Muscle layer of duodenum (tissue), 2 donors: ENCODE measurements around the gene GRID2.
"Not testable (repeated sequence)": the region's sequence is repeated elsewhere in the genome, so short reads cannot be mapped to it uniquely, and the experiment has no call there.

ENCODE experiments used
- H3K27ac ChIP-seq: one replicate; pipeline ENCODE4 v1.7.0; 2013; ENCODE audit warnings: mild to moderate bottlenecking, low read length
- H3K27me3 ChIP-seq: one replicate; pipeline ENCODE4 v1.7.0; 2013; ENCODE audit warnings: low read depth, mild to moderate bottlenecking, control low read depth, low read length
- H3K36me3 ChIP-seq, 2 donors: one replicate each; pipeline ENCODE4 v1.7.0; 2013; ENCODE audit warnings: low read length in 2 of 2, control low read depth in 1 of 2, mild to moderate bottlenecking in 1 of 2; ENCODE audit not compliant: insufficient read depth in 2 of 2, control insufficient read depth in 1 of 2
- H3K4me1 ChIP-seq, 2 donors: one replicate each; pipeline ENCODE4 v1.7.0; 2013; ENCODE audit warnings: low read length in 2 of 2, mild to moderate bottlenecking in 2 of 2, control low read depth in 1 of 2, moderate library complexity in 1 of 2; ENCODE audit not compliant: insufficient read depth in 2 of 2, control insufficient read depth in 1 of 2
- H3K4me3 ChIP-seq, 2 donors: one replicate each; pipeline ENCODE4 v1.7.0; 2013; ENCODE audit warnings: low read length in 2 of 2, low read depth in 1 of 2, mild to moderate bottlenecking in 1 of 2
- H3K9me3 ChIP-seq, 2 donors: one replicate each; pipeline ENCODE4 v1.7.0; 2013; ENCODE audit warnings: low read length in 2 of 2, control low read depth in 1 of 2, mild to moderate bottlenecking in 1 of 2; ENCODE audit not compliant: control insufficient read depth in 1 of 2
- donor health status: healthy.

GRID2 gene

GRCh38 chr4:93319041-93319440, 1015.3 kb downstream of the GRID2 start:
- no peak overlapping the region for H3K27ac ChIP-seq
- no peaks in the 10 kb centered on the region for H3K9me3 ChIP-seq
- no peaks in the 10 kb centered on the region for H3K36me3 ChIP-seq
- no peak overlapping the region for H3K4me3 ChIP-seq
- H3K4me1 ChIP-seq, result no peaks in the 10 kb centered on the region
- no peaks in the 10 kb centered on the region for H3K27me3 ChIP-seq

GRCh38 chr4:93320356-93320755, 1016.6 kb downstream of the GRID2 start:
- no peak overlapping the region for H3K27ac ChIP-seq
- H3K36me3 ChIP-seq, result no peaks in the 10 kb centered on the region
- no peaks in the 10 kb centered on the region for H3K4me1 ChIP-seq
- H3K27me3 ChIP-seq, result no peaks in the 10 kb centered on the region
- H3K4me3 ChIP-seq, result no peak overlapping the region
- no peaks in the 10 kb centered on the region for H3K9me3 ChIP-seq

GRCh38 chr4:93327346-93327745, 1023.6 kb downstream of the GRID2 start:
- H3K27me3 ChIP-seq, result no peaks in the 10 kb centered on the region
- no peaks in the 10 kb centered on the region for H3K9me3 ChIP-seq

GRCh38 chr4:93334003-93334402, 1030.2 kb downstream of the GRID2 start:
- Histone ChIP-seq H3K27ac (no peak overlapping the region), H3K9me3 (no peaks in the 10 kb centered on the region), H3K36me3 (no peaks in the 10 kb centered on the region), H3K4me1 (no peaks in the 10 kb centered on the region), H3K4me3 (no peak overlapping the region), H3K27me3 (no peaks in the 10 kb centered on the region)

More at GRCh38 chr4:93327346-93327745, 1023.6 kb downstream of the GRID2 start:
- H3K4me1 ChIP-seq, result no peaks in the 10 kb centered on the region
- H3K27ac ChIP-seq, result no peak overlapping the region
- no peak overlapping the region for H3K4me3 ChIP-seq
- H3K36me3 ChIP-seq, result no peaks in the 10 kb centered on the region

- Histone ChIP-seq H3K4me3 (no peak overlapping the region), H3K27me3 (no peaks in the 10 kb centered on the region), H3K36me3 (no peaks in the 10 kb centered on the region), H3K27ac (no peak overlapping the region), H3K9me3 (no peaks in the 10 kb centered on the region), H3K4me1 (no peaks in the 10 kb centered on the region)
Measured at GRCh38 chr4:93337196-93337595, 1033.4 kb downstream of the GRID2 start.

GRCh38 chr4:93342738-93343137, 1039.0 kb downstream of the GRID2 start:
- no peak overlapping the region for H3K27ac ChIP-seq
- H3K27me3 ChIP-seq, result no peaks in the 10 kb centered on the region
- H3K9me3 ChIP-seq, result no peaks in the 10 kb centered on the region
- no peak overlapping the region for H3K4me3 ChIP-seq
- no peaks in the 10 kb centered on the region for H3K4me1 ChIP-seq
- H3K36me3 ChIP-seq, result no peaks in the 10 kb centered on the region

GRCh38 chr4:93346840-93347239, 1043.1 kb downstream of the GRID2 start:
- H3K27ac ChIP-seq, result no peak overlapping the region
- no peaks in the 10 kb centered on the region for H3K9me3 ChIP-seq
- no peaks in the 10 kb centered on the region for H3K27me3 ChIP-seq
- H3K4me3 ChIP-seq, result no peak overlapping the region
- H3K4me1 ChIP-seq, result no peaks in the 10 kb centered on the region
- H3K36me3 ChIP-seq, result no peaks in the 10 kb centered on the region

- Histone ChIP-seq H3K27me3 (no peaks in the 10 kb centered on the region), H3K4me1 (no peaks in the 10 kb centered on the region), H3K9me3 (no peaks in the 10 kb centered on the region), H3K36me3 (no peaks in the 10 kb centered on the region), H3K4me3 (no peak overlapping the region), H3K27ac (no peak overlapping the region)
Measured at GRCh38 chr4:93348896-93349295, 1045.1 kb downstream of the GRID2 start.

- Histone ChIP-seq H3K36me3 (no peaks in the 10 kb centered on the region), H3K4me3 (no peak overlapping the region), H3K27ac (no peak overlapping the region), H3K4me1 (no peaks in the 10 kb centered on the region), H3K27me3 (no peaks in the 10 kb centered on the region), H3K9me3 (no peaks in the 10 kb centered on the region)
Measured at GRCh38 chr4:93351846-93352245, 1048.1 kb downstream of the GRID2 start.

- H3K36me3 ChIP-seq, result no peaks in the 10 kb centered on the region
- H3K4me1 ChIP-seq, result no peaks in the 10 kb centered on the region
- no peak overlapping the region for H3K27ac ChIP-seq
- H3K27me3 ChIP-seq, result no peaks in the 10 kb centered on the region
- no peaks in the 10 kb centered on the region for H3K9me3 ChIP-seq
- H3K4me3 ChIP-seq, result no peak overlapping the region
Measured at GRCh38 chr4:93355411-93355810, 1051.6 kb downstream of the GRID2 start.

- Histone ChIP-seq H3K36me3 (no peaks in the 10 kb centered on the region), H3K4me1 (no peaks in the 10 kb centered on the region), H3K9me3 (no peaks in the 10 kb centered on the region), H3K27me3 (no peaks in the 10 kb centered on the region), H3K27ac (no peak overlapping the region), H3K4me3 (no peak overlapping the region)
Measured at GRCh38 chr4:93359586-93359985, 1055.8 kb downstream of the GRID2 start.

GRCh38 chr4:93366169-93366755, 1062.5 kb downstream of the GRID2 start:
- not testable (repeated sequence) for H3K9me3 ChIP-seq, H3K27ac ChIP-seq, H3K4me3 ChIP-seq, H3K27me3 ChIP-seq, H3K4me1 ChIP-seq, H3K36me3 ChIP-seq
